Hepatocyte (in vitro differentiated cells): Measurements from ENCODE around the gene TRAF2. TPM values are rescaled to one million over a fixed set of nuclear protein-coding genes. Genes with fewer than 3 reads are reported as not detected.

Experiments used
- DNase-seq: peaks from one replicate; pipeline ENCODE4 v3.0.0-alpha.2; 2016; ENCODE audit warnings: low spot score
- H2AFZ ChIP-seq: fragments of 200-600 bp; sonication (generic); 2 replicates; pipeline ENCODE4 v1.6.0; 2016; ENCODE audit warnings: antibody characterized with exemption, mild to moderate bottlenecking
- H3K27ac ChIP-seq: fragments of 200-600 bp; sonication (generic); 2 replicates; pipeline ENCODE4 v1.5.1; 2016; ENCODE audit warnings: mild to moderate bottlenecking
- H3K27me3 ChIP-seq: fragments of 200-600 bp; sonication (generic); 2 replicates; pipeline ENCODE4 v1.6.1; 2016
- H3K36me3 ChIP-seq: fragments of 200-600 bp; sonication (generic); replicated peaks from 2 replicates; pipeline ENCODE4 v1.5.1; 2016; ENCODE audit warnings: low read depth; ENCODE audit not compliant: insufficient read depth
- H3K4me1 ChIP-seq: fragments of 200-600 bp; sonication (generic); 2 replicates; pipeline ENCODE4 v1.5.1; 2016; ENCODE audit warnings: mild to moderate bottlenecking, moderate library complexity; ENCODE audit not compliant: insufficient read depth
- H3K4me2 ChIP-seq: fragments of 200-600 bp; sonication (generic); 2 replicates; pipeline ENCODE4 v1.6.0; 2016
- H3K4me3 ChIP-seq: fragments of 200-600 bp; sonication (generic); 2 replicates; pipeline ENCODE4 v1.5.1; 2016; ENCODE audit warnings: mild to moderate bottlenecking
- H3K79me2 ChIP-seq: fragments of 200-600 bp; sonication (generic); 2 replicates; pipeline ENCODE4 v1.6.0; 2017; ENCODE audit warnings: mild to moderate bottlenecking
- H3K9me2 ChIP-seq: fragments of 200-600 bp; sonication (generic); replicated peaks from 2 replicates; pipeline ENCODE4 v1.6.0; 2017; ENCODE audit warnings: mild to moderate bottlenecking; ENCODE audit not compliant: insufficient read depth
- H3K9me3 ChIP-seq: fragments of 200-600 bp; sonication (generic); 2 replicates; pipeline ENCODE4 v1.5.1; 2016; ENCODE audit warnings: low read depth, mild to moderate bottlenecking
- H4K20me1 ChIP-seq: fragments of 200-600 bp; sonication (generic); 2 replicates; pipeline ENCODE4 v1.6.0; 2016; ENCODE audit warnings: mild to moderate bottlenecking; ENCODE audit not compliant: insufficient read depth, poor library complexity, severe bottlenecking
- CTCF ChIP-seq: fragments of 200-600 bp; sonication (generic); IDR thresholded peaks from 2 replicates; pipeline ENCODE4 v1.5.1; 2016; ENCODE audit warnings: antibody characterized with exemption, mild to moderate bottlenecking; ENCODE audit not compliant: poor library complexity
- EZH2 ChIP-seq: fragments of 200-600 bp; sonication (generic); IDR thresholded peaks from 2 replicates; pipeline ENCODE4 v1.6.1; 2016; ENCODE audit warnings: antibody characterized with exemption, mild to moderate bottlenecking, borderline replicate concordance
- EZH2phosphoT487 ChIP-seq: fragments of 200-600 bp; sonication (generic); IDR thresholded peaks from one replicate; pipeline ENCODE4 v1.6.1; 2018; ENCODE audit warnings: antibody characterized with exemption, mild to moderate bottlenecking, low read depth, moderate library complexity; ENCODE audit not compliant: unreplicated experiment, severe bottlenecking
- WGBS: methylation state at CpG from one replicate; pipeline ENCODE4 v1.1.6; 2016; ENCODE audit warnings: low lambda C conversion rate; ENCODE audit errors: missing lambda C conversion rate; 5-methylcytosine and 5-hydroxymethylcytosine counted together
- polyA plus RNA-seq: library from polyadenylated mRNA; unstranded; fragments of >200 nt; fragmentation: Nextera tagmentation; extraction: Ambion mirVana; gene quantifications from 2 replicates; pipeline ENCODE4 v1.2.1, GENCODE V29; 2016
- total RNA-seq: library from RNA; depleted of rRNA; stranded (reverse); fragments of >200 nt; gene quantifications from 2 replicates; pipeline ENCODE4 v1.2.3, GENCODE V29; 2014

TRAF2 gene
- total and polyA plus RNA-seq, 2 experiments from 2014 or later = 7.6 to 12.4 TPM

- no peaks in the 10 kb centered on the region for H3K9me2 ChIP-seq
- no peaks in the 10 kb centered on the region for H3K9me3 ChIP-seq
- TF ChIP-seq CTCF = no peak
- no peak for TF ChIP-seq EZH2phosphoT487
- TF ChIP-seq EZH2 = no peak
- H3K4me2 ChIP-seq = no peak overlapping the region
- no peak overlapping the region for H3K4me3 ChIP-seq
- no peaks in the 10 kb centered on the region for H3K36me3 ChIP-seq
- peaks cover 2% of the 10 kb centered on the region for H4K20me1 ChIP-seq
- no peak overlapping the region for H3K27ac ChIP-seq
- peaks cover 19% of the 10 kb centered on the region for H3K4me1 ChIP-seq
- H3K79me2 ChIP-seq = peaks cover 3% of the 10 kb centered on the region
- 90% methylated on average over 26 of the region's 26 CpGs for WGBS
- no peak for DNase-seq
- H2AFZ ChIP-seq = no peak overlapping the region
- H3K27me3 ChIP-seq = no peaks in the 10 kb centered on the region
Measured at GRCh38 chr9:136855461-136856078, 30.7 kb upstream of the TRAF2 start.

GRCh38 chr9:136856079-136856476, 30.2 kb upstream of the TRAF2 start:
- H3K9me2 ChIP-seq = no peaks in the 10 kb centered on the region
- no peaks in the 10 kb centered on the region for H4K20me1 ChIP-seq
- H3K27me3 ChIP-seq = no peaks in the 10 kb centered on the region
- no peak for TF ChIP-seq EZH2phosphoT487
- no peak for TF ChIP-seq CTCF
- TF ChIP-seq EZH2 = no peak
- no peak overlapping the region for H3K4me3 ChIP-seq
- no peaks in the 10 kb centered on the region for H3K9me3 ChIP-seq
- no peak for DNase-seq
- H3K4me2 ChIP-seq = no peak overlapping the region
- no peaks in the 10 kb centered on the region for H3K36me3 ChIP-seq
- no peak overlapping the region for H3K27ac ChIP-seq
- peaks cover 16% of the 10 kb centered on the region for H3K4me1 ChIP-seq
- 83% methylated on average over 15 of the region's 15 CpGs for WGBS
- no peaks in the 10 kb centered on the region for H3K79me2 ChIP-seq
- no peak overlapping the region for H2AFZ ChIP-seq

GRCh38 chr9:136856541-136857141, 29.7 kb upstream of the TRAF2 start:
- H3K36me3 ChIP-seq = no peaks in the 10 kb centered on the region
- no peaks in the 10 kb centered on the region for H3K79me2 ChIP-seq
- H4K20me1 ChIP-seq = no peaks in the 10 kb centered on the region
- H3K4me1 ChIP-seq = peaks cover 16% of the 10 kb centered on the region
- 91% methylated on average over 12 of the region's 14 CpGs for WGBS
- H3K4me3 ChIP-seq = no peak overlapping the region
- H3K27ac ChIP-seq = no peak overlapping the region
- DNase-seq = peak; percentile 7
- H3K4me2 ChIP-seq = no peak overlapping the region
- no peaks in the 10 kb centered on the region for H3K27me3 ChIP-seq
- TF ChIP-seq EZH2 = no peak
- no peak for TF ChIP-seq CTCF
- no peak for TF ChIP-seq EZH2phosphoT487
- H3K9me3 ChIP-seq = no peaks in the 10 kb centered on the region
- H3K9me2 ChIP-seq = no peaks in the 10 kb centered on the region
- H2AFZ ChIP-seq = no peak overlapping the region
